IMR-90 (cell line): Measurements from ENCODE around the gene ATRN. TPM values are rescaled to one million over a fixed set of nuclear protein-coding genes. Genes with fewer than 3 reads are reported as not detected.
A peak's percentile ranks its signal among the peaks of the same experiment; 100 is the strongest.

Experiments
- ATAC-seq: fragments of 200-7000 bp; cut with Tn5 transposase; 2 replicates; pipeline ENCODE4 v1.9.1; 2020; ENCODE audit warnings: low read depth, mild to moderate bottlenecking, moderate library complexity
- BruUV-seq: library from RNA; stranded (reverse); fragments of 400-500 nt; replicated peaks from 2 replicates; lab custom pipeline; 2021; lab: Mats Ljungman, UMichigan
- CTCF ChIA-PET: fragments of 300-600 bp; formaldehyde crosslinking; extraction: SDS; loops from one replicate; lab custom pipeline; 2021; ENCODE audit warnings: antibody characterized with exemption; lab: Yijun Ruan, JAX
- POLR2A ChIA-PET: fragments of 300-600 bp; sonication (Branson Sonifier 250); formaldehyde crosslinking; loops from one replicate; lab custom pipeline; 2022; ENCODE audit warnings: antibody characterized with exemption; ENCODE audit not compliant: unreplicated experiment; lab: Charles Lee
- DNase-seq: peaks from one replicate; pipeline ENCODE4 v3.0.0; 2013
- H2AFZ ChIP-seq: replicated peaks from 2 replicates; pipeline ENCODE3; 2013; ENCODE audit warnings: low read length, mild to moderate bottlenecking; ENCODE audit not compliant: poor library complexity
- H2AK5ac ChIP-seq: 2 replicates; pipeline ENCODE4 v1.6.1; 2013; ENCODE audit warnings: low read depth, low read length, inconsistent platforms
- H2AK9ac ChIP-seq: replicated peaks from 2 replicates; pipeline ENCODE3; 2013; ENCODE audit warnings: mild to moderate bottlenecking, low read depth, low read length, moderate library complexity; ENCODE audit not compliant: poor library complexity
- H2BK120ac ChIP-seq: 2 replicates; pipeline ENCODE4 v1.6.1; 2013; ENCODE audit warnings: low read depth, low read length, inconsistent platforms
- H2BK15ac ChIP-seq: 3 replicates; pipeline ENCODE4 v1.6.1; 2013; ENCODE audit warnings: low read depth, low read length, inconsistent platforms
- H2BK20ac ChIP-seq: 2 replicates; pipeline ENCODE4 v1.6.1; 2013; ENCODE audit warnings: low read depth, mild to moderate bottlenecking, inconsistent platforms, low read length, moderate library complexity
- H2BK5ac ChIP-seq: 2 replicates; pipeline ENCODE4 v1.6.1; 2013; ENCODE audit warnings: mild to moderate bottlenecking, low read depth, low read length, inconsistent platforms; ENCODE audit not compliant: poor library complexity, severe bottlenecking
- H3K14ac ChIP-seq: replicated peaks from 2 replicates; pipeline ENCODE4 v1.6.1; 2013; ENCODE audit warnings: low read depth, low read length, inconsistent platforms
- H3K18ac ChIP-seq: 2 replicates; pipeline ENCODE4 v1.6.1; 2013; ENCODE audit warnings: low read depth, low read length, control low read depth
- H3K23ac ChIP-seq: 2 replicates; pipeline ENCODE4 v1.6.1; 2013; ENCODE audit warnings: low read depth, low read length, inconsistent platforms
- H3K27ac ChIP-seq: 2 replicates; pipeline ENCODE4 v1.5.1; 2013; ENCODE audit warnings: mild to moderate bottlenecking, control low read depth, low read length; ENCODE audit not compliant: insufficient read depth
- H3K27me3 ChIP-seq: 2 replicates; pipeline ENCODE4 v1.6.1; 2013; ENCODE audit warnings: low read length; ENCODE audit not compliant: control insufficient read depth, insufficient read depth
- H3K36me3 ChIP-seq: 2 replicates; pipeline ENCODE4 v1.6.1; 2013; ENCODE audit warnings: low read length, mixed read lengths; ENCODE audit not compliant: control insufficient read depth, insufficient read depth
- H3K4ac ChIP-seq: 2 replicates; pipeline ENCODE4 v1.6.1; 2013; ENCODE audit warnings: low read depth, low read length, inconsistent platforms
- H3K4me1 ChIP-seq: 2 replicates; pipeline ENCODE4 v1.6.1; 2013; ENCODE audit warnings: low read length, mixed read lengths; ENCODE audit not compliant: control insufficient read depth, insufficient read depth
- H3K4me2 ChIP-seq: 2 replicates; pipeline ENCODE4 v1.6.1; 2013; ENCODE audit warnings: low read depth, mild to moderate bottlenecking, control low read depth, low read length, moderate library complexity
- H3K4me3 ChIP-seq: 2 replicates; pipeline ENCODE4 v1.5.1; 2013; ENCODE audit warnings: low read depth, mild to moderate bottlenecking, control low read depth, low read length, moderate library complexity; ENCODE audit not compliant: insufficient read depth
- H3K56ac ChIP-seq: 2 replicates; pipeline ENCODE4 v1.6.1; 2013; ENCODE audit warnings: low read length, inconsistent platforms; ENCODE audit not compliant: insufficient read depth; ENCODE audit errors: extremely low read depth
- H3K79me1 ChIP-seq, 2 experiments: 2 replicates each; pipeline ENCODE4 v1.6.1; 2013; ENCODE audit warnings: low read length in 2 of 2, inconsistent platforms in 1 of 2, low read depth in 1 of 2
- H3K9ac ChIP-seq: 2 replicates; pipeline ENCODE4 v1.6.1; 2013; ENCODE audit warnings: low read depth, low read length, control low read depth
- H3K9me1 ChIP-seq: 2 replicates; pipeline ENCODE4 v1.6.1; 2013; ENCODE audit warnings: low read length, inconsistent platforms; ENCODE audit not compliant: insufficient read depth
- H3K9me3 ChIP-seq: 2 replicates; pipeline ENCODE4 v1.6.1; 2013; ENCODE audit warnings: low read length; ENCODE audit not compliant: control insufficient read depth, insufficient read depth
- H4K20me1 ChIP-seq: 2 replicates; pipeline ENCODE4 v1.6.1; 2013; ENCODE audit warnings: low read length, inconsistent platforms; ENCODE audit not compliant: insufficient read depth
- H4K5ac ChIP-seq: 2 replicates; pipeline ENCODE4 v1.6.1; 2013; ENCODE audit warnings: mild to moderate bottlenecking, low read depth, low read length, control low read depth
- H4K8ac ChIP-seq, 2 experiments: 2 replicates each; pipeline ENCODE4 v1.6.1; 2013; ENCODE audit warnings: low read depth in 2 of 2, low read length in 2 of 2, control low read depth in 1 of 2, inconsistent platforms in 1 of 2
- H4K91ac ChIP-seq: 2 replicates; pipeline ENCODE4 v1.6.1; 2013; ENCODE audit warnings: low read depth, low read length, inconsistent platforms; ENCODE audit not compliant: insufficient read depth
- RCOR1 ChIP-seq: IDR thresholded peaks from 2 replicates; pipeline ENCODE4 v1.6.1; 2012; ENCODE audit warnings: mild to moderate bottlenecking, low read length, improper control_type of control experiment; ENCODE audit not compliant: insufficient replicate concordance
- WGBS, 2 experiments: methylation state at CpG; one replicate each; pipeline versions ENCODE4 v1.1.5 to v1.1.7; 2013; ENCODE audit warnings: missing lambda C conversion rate in 2 of 2; ENCODE audit not compliant: insufficient read length in 1 of 2; ENCODE audit errors: extremely low coverage in 2 of 2; 5-methylcytosine and 5-hydroxymethylcytosine counted together
- dilution Hi-C: fragments of 300-500 bp; cut with HindIII; formaldehyde crosslinking; loops from one replicate; pipeline ENCODE4 v1.14.3; 2018; ENCODE audit warnings: low sequenced_read_pairs; ENCODE audit not compliant: unreplicated experiment
- in situ Hi-C: fragments of 300-500 bp; cut with MboI; formaldehyde crosslinking; loops from 3 replicates; pipeline ENCODE4 v1.14.3; 2019; ENCODE audit warnings: low sequenced_read_pairs, inconsistent platforms, mixed read lengths
- intact Hi-C: fragments of 100-400 bp; cut with micrococcal nuclease; formaldehyde crosslinking; loops from 2 replicates; pipeline ENCODE4 v1.10.0; 2022
- polyA plus RNA-seq, 3 experiments: library from polyadenylated mRNA; depleted of rRNA; stranded (reverse); fragments of >200 nt; gene quantifications; 2 replicates each; pipeline ENCODE4 v1.2.3, GENCODE V29; 2012; ENCODE audit warnings: low replicate concordance in 1 of 3
- total RNA-seq: library from RNA; depleted of rRNA; stranded (reverse); fragments of >200 nt; gene quantifications from 2 replicates; pipeline ENCODE4 v1.2.3, GENCODE V29; 2012

ATRN gene
- total and polyA plus RNA-seq, 2 of the 4 experiments (the other 2 are of a cell fraction): 32.3 to 46.2 TPM

- dilution Hi-C loops: no loop called here
- POLR2A ChIA-PET: no interaction called here
- WGBS, 2 experiments: no CpG with 5 or more reads among the region's 11 CpGs
Measured at GRCh38 chr20:3689978-3690377, 219.2 kb downstream of the ATRN start.

More at GRCh38 chr20:3689978-3690377, 219.2 kb downstream of the ATRN start:
- Histone ChIP-seq H3K23ac (no peak overlapping the region), H2AK5ac (no peak overlapping the region), H2BK20ac (no peak overlapping the region), H4K20me1 (no peaks in the 10 kb centered on the region), H3K4me1 (peaks cover 16% of the 10 kb centered on the region), H2BK5ac (no peak overlapping the region), H3K18ac (no peak overlapping the region), H3K14ac (no peak overlapping the region), H3K79me1 (no peaks in the 10 kb centered on the region), H2BK120ac (no peak overlapping the region), H3K9me3 (no peaks in the 10 kb centered on the region), H3K27me3 (peaks cover 5% of the 10 kb centered on the region; the same call in 1 of the 2 replicates), H2AFZ (peak overlapping the region; percentile 41), H2AK9ac (no peak overlapping the region), H3K4me2 (no peak overlapping the region), H4K91ac (no peak overlapping the region), H4K5ac (no peak overlapping the region), H3K9ac (no peak overlapping the region), H2BK15ac (no peak overlapping the region), H3K4me3 (no peak overlapping the region), H3K36me3 (no peaks in the 10 kb centered on the region), H4K8ac (no peak overlapping the region), H3K4ac (no peak overlapping the region), H3K56ac (no peak overlapping the region), H3K27ac (no peak overlapping the region), H3K9me1 (peaks cover 17% of the 10 kb centered on the region)
- ATAC-seq (no peak), DNase-seq (no peak)
- intact Hi-C loops: no loop called here
- BruUV-seq: no TSS peak
- TF ChIP-seq RCOR1: no peak
- CTCF ChIA-PET: no interaction called here
- in situ Hi-C loops: no loop called here
